Effector memory CD8-positive, alpha-beta T cell (primary cell): Measurements from ENCODE around the gene ARHGEF28.

Experiments
- ATAC-seq: fragments of 150-1000 bp; cut with Tn5 transposase; replicated peaks from 2 replicates; pipeline ENCODE4 v1.10.0; 2021; ENCODE audit warnings: mild to moderate bottlenecking, moderate library complexity
- DNase-seq, 3 experiments: peaks; one replicate each; pipeline ENCODE4 v3.0.0; 2021
- H3K27ac Mint-ChIP-seq, 2 donors: one replicate each; pipeline ENCODE4 v1.8.0; 2022; ENCODE audit warnings: mild to moderate bottlenecking in 2 of 2, mixed read lengths in 2 of 2, moderate library complexity in 2 of 2
- H3K27me3 Mint-ChIP-seq, 2 donors: one replicate each; pipeline ENCODE4 v1.8.0; 2022; ENCODE audit warnings: mixed read lengths in 2 of 2
- H3K36me3 Mint-ChIP-seq: one replicate; pipeline ENCODE4 v1.8.0; 2022; ENCODE audit warnings: mild to moderate bottlenecking, moderate library complexity, mixed read lengths; ENCODE audit not compliant: insufficient read depth
- H3K4me1 Mint-ChIP-seq, 2 donors: one replicate each; pipeline ENCODE4 v1.8.0; 2022; ENCODE audit warnings: low read depth in 2 of 2, mixed read lengths in 2 of 2
- H3K4me3 Mint-ChIP-seq, 2 donors: one replicate each; pipeline ENCODE4 v1.8.0; 2022; ENCODE audit warnings: mild to moderate bottlenecking in 2 of 2, mixed read lengths in 2 of 2, moderate library complexity in 2 of 2
- H3K9me3 Mint-ChIP-seq, 2 donors: one replicate each; pipeline ENCODE4 v1.8.0; 2022; ENCODE audit warnings: mixed read lengths in 2 of 2

Gene ARHGEF28

DNA sequence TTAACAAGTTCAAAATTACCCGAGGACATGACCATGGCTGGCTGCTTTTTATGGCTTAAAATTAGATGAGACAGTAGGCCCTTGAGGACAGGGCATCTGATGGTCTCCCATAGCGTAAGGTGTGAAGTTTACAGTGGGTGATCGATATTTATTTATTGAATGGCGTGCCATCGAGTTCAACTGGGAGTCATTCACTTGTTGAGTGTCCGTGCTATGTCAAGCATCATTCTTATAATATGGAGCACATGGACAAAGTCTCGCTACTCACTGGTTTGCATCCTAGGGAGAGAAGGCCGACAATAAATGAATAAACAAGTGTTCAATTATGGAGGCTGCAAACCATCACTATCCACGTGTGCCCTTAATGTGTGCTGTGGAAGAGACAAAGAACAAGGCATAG lies 277.2 kb downstream of the ARHGEF28 start:
- Mint-ChIP-seq H3K36me3 (no peaks in the 10 kb centered on the region), H3K4me1 (peaks cover 0 to 1% of the 10 kb centered on the region in 2 donors), H3K4me3 (no peak overlapping the region), H3K27me3 (peaks cover 6 to 10% of the 10 kb centered on the region in 2 donors), H3K27ac (no peak overlapping the region), H3K9me3 (no peaks in the 10 kb centered on the region)
- no peak for ATAC-seq
- no peak for DNase-seq

DNA sequence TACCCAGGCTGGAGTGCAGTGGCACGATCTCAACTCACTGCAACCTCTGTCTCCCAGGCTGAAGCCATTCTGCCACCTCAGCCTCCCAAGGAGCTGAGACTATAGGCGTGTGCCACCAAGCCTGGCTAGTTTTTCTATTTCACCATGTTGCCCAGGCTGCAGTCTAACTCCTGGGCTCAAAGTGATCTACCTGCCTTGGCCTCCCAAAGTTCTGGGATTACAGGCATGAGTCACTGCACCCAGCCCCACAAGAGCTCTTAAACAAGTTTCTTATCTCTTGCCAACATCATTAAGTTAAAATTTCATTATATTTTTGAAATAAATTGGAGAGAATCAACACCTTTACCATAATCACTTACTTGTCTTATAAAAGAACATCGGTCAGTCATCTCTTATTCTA lies 280.3 kb downstream of the ARHGEF28 start:
- ATAC-seq (no peak), DNase-seq (no peak)
- no peaks in the 10 kb centered on the region for H3K4me1 Mint-ChIP-seq
- no peaks in the 10 kb centered on the region for H3K9me3 Mint-ChIP-seq
- H3K36me3 Mint-ChIP-seq = no peaks in the 10 kb centered on the region
- H3K27me3 Mint-ChIP-seq = peaks cover 0 to 2% of the 10 kb centered on the region in 2 donors
- H3K4me3 Mint-ChIP-seq = no peak overlapping the region
- no peak overlapping the region for H3K27ac Mint-ChIP-seq

DNA sequence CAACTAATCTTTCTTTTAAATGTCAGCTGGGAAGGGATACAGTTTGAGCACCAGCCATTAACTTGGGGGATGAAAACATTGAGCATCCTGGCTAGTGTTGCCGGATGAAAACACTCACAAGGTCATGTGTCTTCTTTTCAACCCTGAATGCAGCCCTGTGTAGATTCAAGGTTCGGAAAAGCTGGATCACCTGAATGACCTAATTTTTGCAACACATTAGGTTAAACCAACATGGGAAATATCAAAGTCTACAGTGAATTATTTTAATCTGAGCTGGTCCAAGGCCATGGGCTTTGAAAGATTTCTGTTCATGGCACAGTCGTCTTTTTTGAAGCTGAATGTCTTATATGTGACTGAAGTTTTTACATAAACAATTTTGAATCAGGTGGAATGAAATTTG lies 281.2 kb downstream of the ARHGEF28 start:
- Mint-ChIP-seq H3K27ac (no peak overlapping the region), H3K9me3 (no peaks in the 10 kb centered on the region), H3K36me3 (no peaks in the 10 kb centered on the region), H3K4me3 (no peak overlapping the region), H3K27me3 (no peaks in the 10 kb centered on the region), H3K4me1 (peaks cover 0 to 4% of the 10 kb centered on the region in 2 donors)
- ATAC-seq (no peak), DNase-seq (no peak)

DNA sequence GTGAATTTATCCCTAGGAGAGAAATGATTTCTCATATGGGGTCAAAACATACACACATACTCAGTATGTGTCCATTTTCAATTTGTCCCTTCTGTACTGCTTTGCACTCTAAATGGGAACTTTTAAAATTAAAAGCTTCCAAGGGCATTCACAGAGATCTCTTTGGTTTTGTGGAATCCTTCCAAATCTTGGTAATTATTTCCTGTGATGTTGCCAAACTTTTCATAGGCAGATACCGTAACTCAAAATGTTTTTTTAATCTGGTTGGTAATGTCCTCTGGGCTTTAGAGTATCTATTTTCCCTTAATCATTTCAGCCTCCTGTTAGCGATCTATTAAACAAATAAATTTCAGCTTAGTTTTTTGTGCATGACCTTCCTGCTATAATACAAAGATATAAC lies 282.4 kb downstream of the ARHGEF28 start:
- Mint-ChIP-seq H3K36me3 (no peaks in the 10 kb centered on the region), H3K4me1 (peaks cover 0 to 7% of the 10 kb centered on the region in 2 donors), H3K4me3 (no peak overlapping the region), H3K27me3 (no peaks in the 10 kb centered on the region), H3K27ac (no peak overlapping the region), H3K9me3 (no peaks in the 10 kb centered on the region)
- DNase-seq (no peak), ATAC-seq (no peak)

DNA sequence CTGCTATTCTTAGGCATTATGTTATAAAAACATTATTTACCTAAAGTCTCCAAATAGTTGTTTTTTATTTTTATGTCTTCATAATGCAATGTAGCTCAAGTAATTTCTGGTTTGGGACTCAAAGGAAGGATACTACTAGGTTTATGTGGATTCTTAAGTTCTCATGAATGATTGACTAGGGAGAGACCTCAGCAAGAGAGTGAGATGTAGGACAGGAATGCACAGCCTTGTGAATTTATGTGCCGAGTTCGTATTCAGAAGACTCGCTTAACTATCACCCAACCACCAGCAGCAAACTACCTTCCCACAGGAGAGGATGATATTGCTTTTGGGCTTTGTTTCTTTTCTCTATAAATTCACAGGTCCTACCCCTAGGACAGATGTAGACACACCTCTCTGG lies 282.9 kb downstream of the ARHGEF28 start:
- Mint-ChIP-seq H3K4me1 (peaks cover 0 to 7% of the 10 kb centered on the region in 2 donors), H3K4me3 (no peak overlapping the region), H3K27ac (no peak overlapping the region), H3K36me3 (no peaks in the 10 kb centered on the region), H3K9me3 (no peaks in the 10 kb centered on the region), H3K27me3 (no peaks in the 10 kb centered on the region)
- DNase-seq (no peak), ATAC-seq (no peak)

DNA sequence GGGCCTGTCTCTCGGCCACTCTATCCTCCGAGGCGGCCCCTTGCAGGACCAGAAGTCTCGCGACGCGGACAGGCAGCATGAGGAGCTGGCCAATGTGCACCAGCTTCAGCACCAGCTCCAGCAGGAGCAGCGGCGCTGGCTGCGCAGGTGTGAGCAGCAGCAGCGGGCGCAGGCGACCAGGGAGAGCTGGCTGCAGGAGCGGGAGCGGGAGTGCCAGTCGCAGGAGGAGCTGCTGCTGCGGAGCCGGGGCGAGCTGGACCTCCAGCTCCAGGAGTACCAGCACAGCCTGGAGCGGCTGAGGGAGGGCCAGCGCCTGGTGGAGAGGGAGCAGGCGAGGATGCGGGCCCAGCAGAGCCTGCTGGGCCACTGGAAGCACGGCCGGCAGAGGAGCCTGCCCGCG lies 283.5 kb downstream of the ARHGEF28 start:
- no peak overlapping the region for H3K27ac Mint-ChIP-seq
- H3K4me1 Mint-ChIP-seq = peaks cover 0 to 7% of the 10 kb centered on the region in 2 donors
- ATAC-seq (no peak), DNase-seq (no peak)
- no peaks in the 10 kb centered on the region for H3K27me3 Mint-ChIP-seq
- no peaks in the 10 kb centered on the region for H3K36me3 Mint-ChIP-seq
- no peak overlapping the region for H3K4me3 Mint-ChIP-seq
- H3K9me3 Mint-ChIP-seq = no peaks in the 10 kb centered on the region

DNA sequence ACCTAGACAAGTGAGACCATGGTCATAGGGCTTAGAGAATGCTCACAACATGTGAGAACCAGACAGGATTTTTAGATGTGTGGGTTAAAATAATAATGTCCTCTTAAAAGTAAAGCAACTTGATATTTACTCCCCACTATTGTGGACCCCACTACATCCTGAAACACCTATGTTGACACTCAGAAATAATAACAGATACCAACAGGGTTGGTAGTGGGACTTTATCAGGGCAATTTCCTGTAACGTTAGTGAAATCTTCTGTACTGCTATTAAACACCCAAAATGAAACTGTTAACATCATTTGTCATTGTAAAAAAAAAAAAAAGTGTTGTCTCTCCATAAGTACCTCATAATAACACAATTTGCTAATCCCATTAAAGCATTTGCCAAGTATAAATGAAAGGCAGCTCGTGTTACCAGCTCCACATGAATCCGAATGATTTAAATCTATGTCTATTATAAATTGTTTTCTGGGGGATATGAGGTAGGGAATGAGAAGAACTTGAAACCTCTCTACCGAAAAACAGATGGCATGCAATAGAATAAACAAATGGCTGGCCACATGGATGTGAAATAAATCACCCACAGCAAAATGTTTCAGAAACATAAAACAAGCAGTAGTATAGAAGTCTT lies 285.9 kb downstream of the ARHGEF28 start:
- Mint-ChIP-seq H3K4me3 (no peak overlapping the region), H3K4me1 (peaks cover 0 to 7% of the 10 kb centered on the region in 2 donors), H3K27ac (no peak overlapping the region), H3K27me3 (no peaks in the 10 kb centered on the region), H3K9me3 (no peaks in the 10 kb centered on the region), H3K36me3 (no peaks in the 10 kb centered on the region)
- ATAC-seq = no peak
- no peak for DNase-seq

DNA sequence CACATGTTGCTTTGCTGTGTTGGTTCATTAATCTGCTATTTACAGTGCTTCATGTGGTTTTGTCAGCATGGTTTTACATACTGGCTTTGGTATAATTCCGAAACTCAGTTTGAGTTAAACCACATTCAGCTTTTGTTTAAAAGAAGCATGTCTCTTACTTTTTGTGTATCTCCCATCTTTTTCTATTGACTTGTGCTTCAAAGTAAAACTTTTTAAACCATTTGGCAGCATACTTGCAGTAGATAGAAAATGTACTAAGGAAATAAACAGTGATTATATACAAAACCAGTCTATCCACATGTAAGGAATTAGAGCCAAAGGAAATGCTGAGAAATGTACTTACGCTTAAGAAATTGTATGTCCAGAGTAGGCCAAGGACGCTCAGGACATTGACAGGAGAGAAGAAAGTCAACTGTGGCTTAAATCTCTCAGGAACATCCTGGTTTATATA lies 286.9 kb downstream of the ARHGEF28 start:
- H3K9me3 Mint-ChIP-seq = no peaks in the 10 kb centered on the region
- H3K27me3 Mint-ChIP-seq = no peaks in the 10 kb centered on the region
- H3K36me3 Mint-ChIP-seq = no peaks in the 10 kb centered on the region
- ATAC-seq = no peak
- H3K4me1 Mint-ChIP-seq = peaks cover 0 to 7% of the 10 kb centered on the region in 2 donors
- H3K27ac Mint-ChIP-seq = no peak overlapping the region
- DNase-seq = no peak
- H3K4me3 Mint-ChIP-seq = no peak overlapping the region

DNA sequence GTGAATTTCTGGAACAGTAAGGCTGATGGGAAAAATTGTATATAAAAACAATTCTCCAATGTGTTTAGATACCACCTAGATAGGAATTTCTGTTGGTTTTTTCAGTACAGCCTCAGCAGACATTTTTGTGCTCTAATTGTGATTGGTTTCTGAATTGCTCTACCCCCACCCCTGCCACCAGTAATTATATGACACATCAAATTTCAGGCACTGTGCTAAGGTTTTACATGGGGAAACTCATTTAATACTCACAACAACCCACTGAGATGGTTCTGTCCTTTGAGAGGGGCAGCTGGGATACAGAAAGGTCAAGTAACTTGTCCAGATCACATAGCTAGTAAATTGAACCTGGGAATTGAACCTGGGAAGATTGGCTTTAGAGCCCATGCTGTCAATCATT lies 288.0 kb downstream of the ARHGEF28 start:
- Mint-ChIP-seq H3K4me3 (no peak overlapping the region), H3K36me3 (no peaks in the 10 kb centered on the region), H3K9me3 (no peaks in the 10 kb centered on the region), H3K4me1 (peaks cover 0 to 7% of the 10 kb centered on the region in 2 donors), H3K27me3 (no peaks in the 10 kb centered on the region), H3K27ac (no peak overlapping the region)
- no peak for DNase-seq
- no peak for ATAC-seq

DNA sequence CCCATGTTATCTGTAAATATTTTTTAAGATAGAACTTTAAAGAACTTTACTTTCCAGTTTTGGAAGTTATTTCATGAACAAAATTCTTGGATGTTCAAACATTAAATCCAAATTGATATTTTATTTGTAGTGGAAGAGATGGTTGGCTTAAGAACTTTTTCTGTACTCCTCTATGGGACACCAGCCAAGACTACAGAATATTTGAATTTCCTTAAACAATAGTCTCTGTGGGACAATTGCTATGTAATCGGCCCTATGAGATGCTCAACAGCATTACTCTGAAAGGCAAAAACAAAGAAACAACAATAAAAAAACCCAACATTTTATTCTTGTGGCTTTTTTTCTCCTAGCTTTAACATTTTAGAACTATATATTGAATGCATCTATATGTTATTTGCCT lies 289.3 kb downstream of the ARHGEF28 start:
- no peaks in the 10 kb centered on the region for H3K36me3 Mint-ChIP-seq
- H3K4me1 Mint-ChIP-seq = peaks cover 0 to 7% of the 10 kb centered on the region in 2 donors
- no peak for DNase-seq
- no peak for ATAC-seq
- H3K4me3 Mint-ChIP-seq = no peak overlapping the region
- no peaks in the 10 kb centered on the region for H3K9me3 Mint-ChIP-seq
- no peak overlapping the region for H3K27ac Mint-ChIP-seq
- H3K27me3 Mint-ChIP-seq = no peaks in the 10 kb centered on the region

DNA sequence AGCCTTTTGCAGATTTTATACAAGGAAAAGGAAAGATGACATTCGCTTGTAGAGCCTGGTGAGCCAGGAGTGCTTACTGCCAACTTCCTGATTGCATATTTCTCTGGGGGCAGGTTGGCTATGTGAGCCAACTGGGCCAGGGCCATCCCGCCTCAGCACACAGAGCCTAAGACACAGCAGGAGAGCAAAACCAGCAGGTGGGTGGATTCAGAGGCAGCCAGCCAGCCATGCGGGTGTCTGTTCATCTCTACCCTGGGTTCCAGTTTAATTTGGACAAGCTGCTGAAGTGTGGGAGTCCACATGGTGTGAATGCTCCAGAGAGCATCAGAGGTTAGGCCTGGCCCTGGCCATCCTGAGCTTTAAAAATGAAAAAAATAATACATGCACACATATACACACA lies 291.4 kb downstream of the ARHGEF28 start:
- no peaks in the 10 kb centered on the region for H3K36me3 Mint-ChIP-seq
- no peak overlapping the region for H3K27ac Mint-ChIP-seq
- DNase-seq = no peak
- H3K9me3 Mint-ChIP-seq = no peaks in the 10 kb centered on the region
- no peak for ATAC-seq
- H3K4me1 Mint-ChIP-seq = no peaks in the 10 kb centered on the region
- H3K27me3 Mint-ChIP-seq = no peaks in the 10 kb centered on the region
- H3K4me3 Mint-ChIP-seq = no peak overlapping the region

DNA sequence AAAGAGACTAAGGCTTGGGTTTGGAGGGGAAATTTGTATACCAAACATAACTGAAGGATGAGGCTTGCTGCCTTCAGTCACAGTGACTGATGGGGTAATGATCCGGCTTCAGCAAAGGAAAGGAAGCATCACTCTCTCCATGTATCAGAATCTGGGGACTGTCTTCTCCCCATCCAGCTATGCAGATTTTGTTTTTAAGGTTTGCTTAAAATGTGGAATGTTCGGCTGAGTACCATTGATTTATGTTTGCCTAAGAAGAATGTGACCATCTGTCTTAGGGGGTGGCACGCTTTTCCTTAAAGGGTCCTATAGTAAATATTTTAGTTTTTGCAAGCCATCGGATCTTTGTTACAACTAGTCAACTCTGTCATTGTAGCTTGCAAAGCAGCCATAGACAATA lies 291.9 kb downstream of the ARHGEF28 start:
- H3K27ac Mint-ChIP-seq = no peak overlapping the region
- H3K4me3 Mint-ChIP-seq = no peak overlapping the region
- no peak for DNase-seq
- H3K4me1 Mint-ChIP-seq = no peaks in the 10 kb centered on the region
- ATAC-seq = no peak
- no peaks in the 10 kb centered on the region for H3K36me3 Mint-ChIP-seq
- no peaks in the 10 kb centered on the region for H3K9me3 Mint-ChIP-seq
- no peaks in the 10 kb centered on the region for H3K27me3 Mint-ChIP-seq

DNA sequence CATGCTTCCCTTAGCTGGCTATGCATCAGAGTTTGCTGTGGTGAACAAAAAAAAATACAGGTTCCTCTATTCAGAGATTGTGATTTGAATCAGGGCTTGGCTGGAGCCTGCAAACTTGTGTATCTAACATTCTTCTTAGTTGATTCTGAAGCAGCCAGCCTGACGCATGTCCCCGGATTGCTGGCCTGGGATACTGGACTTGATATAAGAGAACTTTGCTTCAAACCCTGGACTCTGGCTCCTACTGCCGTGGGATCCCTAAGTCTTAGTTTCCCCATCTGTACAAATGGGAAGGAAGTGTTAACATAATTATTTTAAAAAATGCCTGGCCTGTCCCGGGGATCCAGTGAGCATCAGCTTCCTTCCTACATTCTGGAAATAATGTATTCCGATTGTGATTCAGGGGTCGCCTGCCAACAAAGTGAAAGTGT lies 292.8 kb downstream of the ARHGEF28 start:
- no peak overlapping the region for H3K4me3 Mint-ChIP-seq
- ATAC-seq (no peak), DNase-seq (no peak)
- H3K27ac Mint-ChIP-seq = no peak overlapping the region
- no peaks in the 10 kb centered on the region for H3K4me1 Mint-ChIP-seq
- H3K9me3 Mint-ChIP-seq = no peaks in the 10 kb centered on the region
- H3K36me3 Mint-ChIP-seq = no peaks in the 10 kb centered on the region
- no peaks in the 10 kb centered on the region for H3K27me3 Mint-ChIP-seq

DNA sequence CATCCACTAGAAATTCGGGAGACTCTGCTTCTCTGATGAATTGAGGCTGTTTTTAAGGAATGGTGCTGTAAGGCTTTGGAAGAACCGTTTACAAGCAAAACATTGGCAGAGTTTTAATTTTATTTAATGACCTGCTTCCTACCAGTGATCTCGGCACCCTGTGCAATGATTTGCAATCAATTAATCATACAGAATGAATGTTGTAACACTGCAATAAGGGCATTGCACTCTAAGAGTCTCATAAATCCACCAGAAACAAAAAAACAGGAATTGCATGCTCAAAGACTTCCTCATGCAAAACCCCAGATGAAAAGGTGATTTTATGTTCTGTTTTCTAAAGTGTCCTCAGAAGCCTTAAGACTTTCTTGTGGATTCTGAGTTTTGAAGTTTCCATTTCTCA lies 295.7 kb downstream of the ARHGEF28 start:
- Mint-ChIP-seq H3K27me3 (no peaks in the 10 kb centered on the region), H3K9me3 (no peaks in the 10 kb centered on the region), H3K4me1 (no peaks in the 10 kb centered on the region), H3K27ac (no peak overlapping the region), H3K4me3 (no peak overlapping the region), H3K36me3 (no peaks in the 10 kb centered on the region)
- DNase-seq (no peak), ATAC-seq (no peak)

DNA sequence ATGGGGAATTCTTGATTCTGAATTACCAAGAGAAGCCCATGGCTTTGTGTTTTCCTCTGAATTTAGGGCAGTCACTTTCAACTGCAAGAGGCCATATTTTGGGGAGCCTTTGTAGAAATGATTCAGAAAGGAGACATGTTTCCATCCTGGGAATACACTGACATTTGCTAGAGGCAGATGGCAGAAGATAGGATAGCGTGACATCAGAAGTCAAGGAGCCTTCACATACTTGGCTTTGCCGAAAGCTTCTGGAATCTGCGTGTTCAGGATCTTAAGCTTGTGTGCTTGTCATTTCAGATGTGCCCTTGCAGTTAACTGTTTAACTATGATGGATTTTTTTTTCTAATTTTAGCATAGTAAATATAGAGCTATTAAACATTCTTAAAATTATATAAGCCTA lies 296.2 kb downstream of the ARHGEF28 start:
- no peaks in the 10 kb centered on the region for H3K27me3 Mint-ChIP-seq
- H3K36me3 Mint-ChIP-seq = no peaks in the 10 kb centered on the region
- ATAC-seq (no peak), DNase-seq (no peak)
- no peak overlapping the region for H3K4me3 Mint-ChIP-seq
- no peaks in the 10 kb centered on the region for H3K9me3 Mint-ChIP-seq
- no peaks in the 10 kb centered on the region for H3K4me1 Mint-ChIP-seq
- no peak overlapping the region for H3K27ac Mint-ChIP-seq
